WTC11 (cell line): ENCODE measurements around the gene MACF1. TPM values are rescaled to one million over a fixed set of nuclear protein-coding genes. Genes with fewer than 3 reads are reported as not detected.
"Not testable (repeated sequence)": the region's sequence is repeated elsewhere in the genome, so short reads cannot be mapped to it uniquely, and the experiment has no call there.

Experiments used
- ATAC-seq: fragments of 200-7000 bp; cut with Tn5 transposase; 2 replicates; pipeline ENCODE4 v1.10.0; 2021; ENCODE audit warnings: mild to moderate bottlenecking, moderate library complexity
- CTCF ChIA-PET: fragments of 300-600 bp; sonication (Branson Sonifier 250); formaldehyde crosslinking; loops from one replicate; lab custom pipeline; 2021; ENCODE audit warnings: antibody characterized with exemption; lab: Charles Lee
- POLR2A ChIA-PET: fragments of 350-600 bp; sonication (Branson Sonifier 250); formaldehyde crosslinking; loops from one replicate; lab custom pipeline; 2021; ENCODE audit warnings: antibody characterized with exemption; lab: Charles Lee
- DNase-seq: peaks from one replicate; pipeline ENCODE4 v3.0.0; 2021; ENCODE audit warnings: low spot score
- H3K27ac Mint-ChIP-seq: 2 replicates; pipeline ENCODE4 v1.8.0; 2021; ENCODE audit warnings: mixed read lengths
- H3K27me3 Mint-ChIP-seq: 2 replicates; pipeline ENCODE4 v1.8.0; 2021; ENCODE audit warnings: low read depth, mild to moderate bottlenecking, moderate library complexity, mixed read lengths
- H3K36me3 Mint-ChIP-seq: 2 replicates; pipeline ENCODE4 v1.8.0; 2021; ENCODE audit warnings: mixed read lengths
- H3K4me1 Mint-ChIP-seq: 2 replicates; pipeline ENCODE4 v1.8.0; 2022; ENCODE audit warnings: mixed read lengths
- H3K4me3 Mint-ChIP-seq: 2 replicates; pipeline ENCODE4 v1.8.0; 2021; ENCODE audit warnings: mild to moderate bottlenecking, moderate library complexity, mixed read lengths
- H3K9me3 Mint-ChIP-seq: 2 replicates; pipeline ENCODE4 v1.8.0; 2021; ENCODE audit warnings: mixed read lengths
- FOXP1 ChIP-seq: sonication (generic); formaldehyde crosslinking; IDR thresholded peaks from 2 replicates; pipeline ENCODE4 v1.8.0; 2022; ENCODE audit warnings: missing genetic modification reagents, mild to moderate bottlenecking, moderate library complexity, borderline replicate concordance
- FOXP4 ChIP-seq: sonication (generic); formaldehyde crosslinking; IDR thresholded peaks from 2 replicates; pipeline ENCODE4 v1.8.0; 2022; ENCODE audit warnings: mild to moderate bottlenecking, missing genetic modification reagents
- KAT7 ChIP-seq: sonication (generic); formaldehyde crosslinking; IDR thresholded peaks from 2 replicates; pipeline ENCODE4 v1.8.1; 2023; ENCODE audit warnings: missing genetic modification reagents, mild to moderate bottlenecking, borderline replicate concordance
- MXD4 ChIP-seq: fragments of 250-450 bp; sonication (Bioruptor Pico); IDR thresholded peaks from 2 replicates; pipeline ENCODE4 v1.8.0; 2021; ENCODE audit warnings: mild to moderate bottlenecking, moderate library complexity, borderline replicate concordance
- MYBL2 ChIP-seq: sonication (generic); formaldehyde crosslinking; IDR thresholded peaks from 2 replicates; pipeline ENCODE4 v1.8.1; 2023; ENCODE audit warnings: mild to moderate bottlenecking, moderate library complexity, missing genetic modification reagents
- PRDM15 ChIP-seq: sonication (generic); formaldehyde crosslinking; IDR thresholded peaks from 2 replicates; pipeline ENCODE4 v1.8.0; 2022; ENCODE audit warnings: missing genetic modification reagents
- PRRX2 ChIP-seq: fragments of 250-450 bp; sonication (Bioruptor Pico); IDR thresholded peaks from 2 replicates; pipeline ENCODE4 v1.8.0; 2021; ENCODE audit warnings: mild to moderate bottlenecking
- TEAD1 ChIP-seq: sonication (generic); formaldehyde crosslinking; IDR thresholded peaks from 2 replicates; pipeline ENCODE4 v1.8.0; 2022; ENCODE audit warnings: mild to moderate bottlenecking, missing genetic modification reagents
- ZNF121 ChIP-seq: sonication (generic); formaldehyde crosslinking; IDR thresholded peaks from 2 replicates; pipeline ENCODE4 v1.8.0; 2023; ENCODE audit warnings: missing genetic modification reagents
- ZNF219 ChIP-seq: sonication (generic); formaldehyde crosslinking; IDR thresholded peaks from 2 replicates; pipeline ENCODE4 v1.8.0; 2023; ENCODE audit warnings: missing genetic modification reagents, mild to moderate bottlenecking, borderline replicate concordance
- ZNF416 ChIP-seq: fragments of 250-450 bp; sonication (Bioruptor Pico); IDR thresholded peaks from 2 replicates; pipeline ENCODE4 v1.9.0; 2021; ENCODE audit warnings: mild to moderate bottlenecking, inconsistent platforms
- ZNF425 ChIP-seq: fragments of 250-450 bp; sonication (Bioruptor Pico); conservative IDR thresholded peaks from 2 replicates; pipeline ENCODE4 v1.9.0; 2021; ENCODE audit warnings: mild to moderate bottlenecking
- total RNA-seq: library from RNA; stranded (reverse); gene quantifications from 3 replicates; pipeline ENCODE4 v1.2.3, GENCODE V29; 2021
- TF ChIP-seq, protein P1 (sequence below): fragments of 250-450 bp; sonication (Bioruptor Pico); IDR thresholded peaks from 2 replicates; pipeline ENCODE4 v1.9.0; 2021; ENCODE audit warnings: moderate library complexity, mild to moderate bottlenecking, inconsistent platforms, borderline replicate concordance
- TF ChIP-seq, protein P2 (sequence below): fragments of 250-450 bp; sonication (Bioruptor Pico); IDR thresholded peaks from 2 replicates; pipeline ENCODE4 v1.8.0; 2021; ENCODE audit warnings: mild to moderate bottlenecking
- TF ChIP-seq, protein P3 (sequence below): sonication (generic); formaldehyde crosslinking; IDR thresholded peaks from 2 replicates; pipeline ENCODE4 v1.8.1; 2023; ENCODE audit warnings: mild to moderate bottlenecking, missing genetic modification reagents, moderate library complexity

MACF1 gene
- total RNA-seq, 1 experiment from 2014 or later, result 327 TPM

GRCh38 chr1:39441797-39442196, 237.3 kb downstream of the MACF1 start (continued):
- TF ChIP-seq FOXP4 (CRISPR knock-in tag), result no peak
- TF ChIP-seq MYBL2 (CRISPR knock-in tag), result no peak

DNA sequence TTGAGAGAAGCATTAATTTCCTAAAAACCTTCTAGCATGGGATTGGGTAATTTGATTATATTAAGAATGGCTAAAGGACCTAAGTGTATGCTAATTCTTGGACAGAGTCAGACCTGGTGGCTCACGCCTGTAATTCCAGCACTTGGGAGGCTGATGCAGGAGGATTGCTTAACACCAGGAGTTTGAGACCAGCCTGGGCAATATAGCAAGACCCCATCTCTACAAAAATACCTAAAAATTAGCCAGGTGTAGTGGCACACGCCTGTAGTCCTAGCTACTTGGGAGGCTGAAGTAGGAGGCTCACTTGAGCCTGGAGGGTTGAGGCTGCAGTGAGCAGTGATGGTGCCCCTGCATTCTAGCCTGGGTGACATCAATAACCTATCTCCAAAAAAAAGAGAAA, 241.1 kb downstream of the MACF1 start:
- H3K27me3 Mint-ChIP-seq, result no peaks in the 10 kb centered on the region
- peaks cover 88% of the 10 kb centered on the region for H3K36me3 Mint-ChIP-seq
- no peak for TF ChIP-seq ZNF416 (CRISPR knock-in tag)
- no peak for TF ChIP-seq ZNF219 (CRISPR knock-in tag)
- no peak for TF ChIP-seq ZNF425
- TF ChIP-seq, protein P1, sequence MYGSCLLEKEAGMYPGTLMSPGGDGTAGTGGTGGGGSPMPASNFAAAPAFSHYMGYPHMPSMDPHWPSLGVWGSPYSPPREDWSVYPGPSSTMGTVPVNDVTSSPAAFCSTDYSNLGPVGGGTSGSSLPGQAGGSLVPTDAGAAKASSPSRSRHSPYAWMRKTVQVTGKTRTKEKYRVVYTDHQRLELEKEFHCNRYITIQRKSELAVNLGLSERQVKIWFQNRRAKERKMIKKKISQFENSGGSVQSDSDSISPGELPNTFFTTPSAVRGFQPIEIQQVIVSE (CRISPR knock-in tag), result no peak
- TF ChIP-seq FOXP1 (CRISPR knock-in tag), result no peak
- TF ChIP-seq TEAD1 (CRISPR knock-in tag), result no peak
- peak; percentile 79; the same call in 1 of the 2 replicates for TF ChIP-seq ZNF121
- TF ChIP-seq, protein P2, sequence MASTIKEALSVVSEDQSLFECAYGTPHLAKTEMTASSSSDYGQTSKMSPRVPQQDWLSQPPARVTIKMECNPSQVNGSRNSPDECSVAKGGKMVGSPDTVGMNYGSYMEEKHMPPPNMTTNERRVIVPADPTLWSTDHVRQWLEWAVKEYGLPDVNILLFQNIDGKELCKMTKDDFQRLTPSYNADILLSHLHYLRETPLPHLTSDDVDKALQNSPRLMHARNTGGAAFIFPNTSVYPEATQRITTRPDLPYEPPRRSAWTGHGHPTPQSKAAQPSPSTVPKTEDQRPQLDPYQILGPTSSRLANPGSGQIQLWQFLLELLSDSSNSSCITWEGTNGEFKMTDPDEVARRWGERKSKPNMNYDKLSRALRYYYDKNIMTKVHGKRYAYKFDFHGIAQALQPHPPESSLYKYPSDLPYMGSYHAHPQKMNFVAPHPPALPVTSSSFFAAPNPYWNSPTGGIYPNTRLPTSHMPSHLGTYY (CRISPR knock-in tag), result no peak
- TF ChIP-seq, all 79 proteins: peak for 1
- H3K9me3 Mint-ChIP-seq, result no peaks in the 10 kb centered on the region
- no peak overlapping the region for H3K4me3 Mint-ChIP-seq
- H3K27ac Mint-ChIP-seq, result no peak overlapping the region
- ATAC-seq (no peak), DNase-seq (no peak)
- no peaks in the 10 kb centered on the region for H3K4me1 Mint-ChIP-seq
- POLR2A ChIA-PET, result no interaction called here
- CTCF ChIA-PET, result no interaction called here

DNA sequence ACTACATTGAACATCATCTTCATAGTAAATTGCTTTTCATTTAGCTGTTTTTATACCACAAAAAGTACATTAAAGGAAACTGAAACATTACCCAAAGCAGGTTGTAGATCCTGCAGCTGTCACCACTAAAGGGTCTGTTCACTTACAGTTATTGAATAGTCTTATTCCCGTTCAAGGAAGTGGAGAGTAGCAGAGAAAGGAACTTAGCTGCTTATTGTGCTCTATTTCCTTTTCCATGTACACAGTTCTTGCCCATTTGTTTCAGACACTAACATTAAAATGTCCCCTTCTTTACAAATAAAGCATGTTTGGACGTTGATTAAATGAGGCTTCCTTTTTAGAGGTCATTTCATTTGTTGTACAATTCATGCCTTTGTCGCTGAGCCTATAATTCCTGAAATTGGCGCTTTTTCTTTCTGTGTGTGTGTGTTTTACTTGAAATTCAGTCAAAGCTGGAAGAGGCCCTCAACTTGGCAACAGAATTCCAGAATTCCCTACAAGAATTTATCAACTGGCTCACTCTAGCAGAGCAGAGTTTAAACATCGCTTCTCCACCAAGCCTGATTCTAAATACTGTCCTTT, 242.6 kb downstream of the MACF1 start:
- DNase-seq, result no peak

GRCh38 chr1:39450041-39450440, 245.5 kb downstream of the MACF1 start:
- H3K4me3 Mint-ChIP-seq, H3K27me3 Mint-ChIP-seq, ATAC-seq, DNase-seq, H3K9me3 Mint-ChIP-seq, H3K27ac Mint-ChIP-seq, POLR2A ChIA-PET, H3K4me1 Mint-ChIP-seq: not testable (repeated sequence)
- H3K36me3 Mint-ChIP-seq, result peaks cover 89% of the 10 kb centered on the region
- CTCF ChIA-PET, result interaction anchor here (0.7 kb wide), 1 partner anchor 151 kb away, joined by 5 read pairs; no protein-coding TSS in a partner anchor

More for the DNA sequence above, 242.6 kb downstream of the MACF1 start:
- Mint-ChIP-seq H3K36me3 (peaks cover 88% of the 10 kb centered on the region), H3K9me3 (no peaks in the 10 kb centered on the region), H3K27me3 (no peaks in the 10 kb centered on the region), H3K4me1 (no peaks in the 10 kb centered on the region), H3K4me3 (no peak overlapping the region), H3K27ac (no peak overlapping the region; the same call in 1 of the 2 replicates)
- TF ChIP-seq ZNF121 (no peak), PRRX2 (CRISPR knock-in tag) (no peak), KAT7 (no peak), MXD4 (CRISPR knock-in tag) (no peak), PRDM15 (CRISPR knock-in tag) (no peak)
- TF ChIP-seq, protein P3, sequence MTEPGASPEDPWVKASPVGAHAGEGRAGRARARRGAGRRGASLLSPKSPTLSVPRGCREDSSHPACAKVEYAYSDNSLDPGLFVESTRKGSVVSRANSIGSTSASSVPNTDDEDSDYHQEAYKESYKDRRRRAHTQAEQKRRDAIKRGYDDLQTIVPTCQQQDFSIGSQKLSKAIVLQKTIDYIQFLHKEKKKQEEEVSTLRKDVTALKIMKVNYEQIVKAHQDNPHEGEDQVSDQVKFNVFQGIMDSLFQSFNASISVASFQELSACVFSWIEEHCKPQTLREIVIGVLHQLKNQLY, result no peak
- ATAC-seq, result no peak
- CTCF ChIA-PET, result no interaction called here
- POLR2A ChIA-PET, result no interaction called here
